MCF 10A (cell line): ENCODE data around the gene SH3BP1. TPM values are rescaled to one million over a fixed set of nuclear protein-coding genes. Genes with fewer than 3 reads are reported as not detected.
A peak's percentile ranks its signal among the peaks of the same experiment; 100 is the strongest.
"Not testable (repeated sequence)": the region's sequence is repeated elsewhere in the genome, so short reads cannot be mapped to it uniquely, and the experiment has no call there.

Experiments used
- BruUV-seq: library from RNA; stranded (reverse); fragments of 400-500 nt; replicated peaks from 2 replicates; lab custom pipeline; 2021; lab: Mats Ljungman, UMichigan
- CTCF ChIA-PET: fragments of 300-600 bp; sonication (Branson Sonifier 250); formaldehyde crosslinking; extraction: SDS; loops from one replicate; lab custom pipeline; 2021; ENCODE audit warnings: antibody characterized with exemption, inconsistent platforms; lab: Yijun Ruan, JAX
- POLR2A ChIA-PET: fragments of 300-600, 350-650 bp; sonication (Branson Sonifier 250); formaldehyde crosslinking; extraction: SDS; loops from one replicate; lab custom pipeline; 2020; ENCODE audit warnings: antibody characterized with exemption, inconsistent platforms; lab: Yijun Ruan, JAX
- DNase-seq: peaks from one replicate; pipeline ENCODE4 v3.0.0-alpha.2; 2018; ENCODE audit not compliant: unreplicated experiment
- H3K27ac Mint-ChIP-seq: one replicate; pipeline ENCODE4 v1.8.0; 2022; ENCODE audit warnings: mild to moderate bottlenecking, low read depth, mixed read lengths; ENCODE audit not compliant: unreplicated experiment
- H3K27me3 Mint-ChIP-seq: one replicate; pipeline ENCODE4 v1.8.0; 2022; ENCODE audit warnings: mixed read lengths; ENCODE audit not compliant: insufficient read depth, unreplicated experiment
- H3K36me3 Mint-ChIP-seq: one replicate; pipeline ENCODE4 v1.8.0; 2022; ENCODE audit warnings: mild to moderate bottlenecking, moderate library complexity, mixed read lengths; ENCODE audit not compliant: insufficient read depth, unreplicated experiment
- H3K4me1 Mint-ChIP-seq: one replicate; pipeline ENCODE4 v1.8.0; 2022; ENCODE audit warnings: mixed read lengths; ENCODE audit not compliant: insufficient read depth, unreplicated experiment
- H3K4me3 Mint-ChIP-seq: one replicate; pipeline ENCODE4 v1.8.0; 2022; ENCODE audit warnings: mild to moderate bottlenecking, moderate library complexity, mixed read lengths; ENCODE audit not compliant: unreplicated experiment
- H3K9me3 Mint-ChIP-seq: one replicate; pipeline ENCODE4 v1.8.0; 2022; ENCODE audit warnings: mixed read lengths; ENCODE audit not compliant: unreplicated experiment
- intact Hi-C: fragments of 100-400 bp; cut with micrococcal nuclease; formaldehyde crosslinking; loops from 2 replicates; pipeline ENCODE4 v1.14.1; 2022
- total RNA-seq: library from RNA; stranded (reverse); gene quantifications from 2 replicates; pipeline ENCODE4 v1.2.3, GENCODE V29; 2022
- TF ChIP-seq, protein P1 (sequence below): fragments of 200-600 bp; IDR thresholded peaks from one replicate; pipeline ENCODE4 v1.8.0; 2022; ENCODE audit warnings: antibody characterized with exemption, mild to moderate bottlenecking; ENCODE audit not compliant: unreplicated experiment

Gene SH3BP1
- total RNA-seq, 1 experiment from 2014 or later = 1.5 TPM

- Mint-ChIP-seq H3K4me1 (peaks cover 14% of the 10 kb centered on the region), H3K27ac (no peak overlapping the region), H3K36me3 (peaks cover 6% of the 10 kb centered on the region), H3K4me3 (no peak overlapping the region), H3K9me3 (no peaks in the 10 kb centered on the region), H3K27me3 (no peaks in the 10 kb centered on the region)
- POLR2A ChIA-PET = no interaction called here
- TF ChIP-seq, protein P1, sequence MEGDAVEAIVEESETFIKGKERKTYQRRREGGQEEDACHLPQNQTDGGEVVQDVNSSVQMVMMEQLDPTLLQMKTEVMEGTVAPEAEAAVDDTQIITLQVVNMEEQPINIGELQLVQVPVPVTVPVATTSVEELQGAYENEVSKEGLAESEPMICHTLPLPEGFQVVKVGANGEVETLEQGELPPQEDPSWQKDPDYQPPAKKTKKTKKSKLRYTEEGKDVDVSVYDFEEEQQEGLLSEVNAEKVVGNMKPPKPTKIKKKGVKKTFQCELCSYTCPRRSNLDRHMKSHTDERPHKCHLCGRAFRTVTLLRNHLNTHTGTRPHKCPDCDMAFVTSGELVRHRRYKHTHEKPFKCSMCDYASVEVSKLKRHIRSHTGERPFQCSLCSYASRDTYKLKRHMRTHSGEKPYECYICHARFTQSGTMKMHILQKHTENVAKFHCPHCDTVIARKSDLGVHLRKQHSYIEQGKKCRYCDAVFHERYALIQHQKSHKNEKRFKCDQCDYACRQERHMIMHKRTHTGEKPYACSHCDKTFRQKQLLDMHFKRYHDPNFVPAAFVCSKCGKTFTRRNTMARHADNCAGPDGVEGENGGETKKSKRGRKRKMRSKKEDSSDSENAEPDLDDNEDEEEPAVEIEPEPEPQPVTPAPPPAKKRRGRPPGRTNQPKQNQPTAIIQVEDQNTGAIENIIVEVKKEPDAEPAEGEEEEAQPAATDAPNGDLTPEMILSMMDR = no peak
- no peak for DNase-seq
- CTCF ChIA-PET = interaction anchor here (0.7 to 2.5 kb wide), 3 partner anchors 11 to 26 kb away, joined by 3 to 7 read pairs (median 3); no protein-coding TSS in a partner anchor
- intact Hi-C loops = no loop called here
- no TSS peak for BruUV-seq
These were observed 15.2 kb downstream of the SH3BP1 start for GRCh38 chr22:37654563-37655251.

DNA sequence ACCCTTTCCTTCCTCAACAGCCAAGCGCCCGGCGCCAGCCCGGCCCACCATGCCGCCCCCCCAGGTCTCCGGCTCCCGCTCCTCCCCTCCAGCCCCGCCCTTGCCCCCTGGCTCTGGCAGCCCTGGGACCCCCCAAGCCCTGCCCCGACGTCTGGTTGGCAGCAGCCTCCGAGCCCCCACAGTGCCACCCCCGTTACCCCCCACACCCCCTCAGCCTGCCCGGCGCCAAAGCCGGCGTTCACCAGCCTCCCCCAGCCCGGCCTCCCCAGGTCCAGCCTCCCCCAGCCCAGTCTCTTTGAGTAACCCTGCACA is 15.7 kb downstream of the SH3BP1 start:
- no peak for DNase-seq
- peaks cover 16% of the 10 kb centered on the region for H3K4me1 Mint-ChIP-seq
- ChIA-PET POLR2A (no interaction called here), CTCF (interaction anchor here (1.1 to 2.5 kb wide), 2 partner anchors 11 to 26 kb away, joined by 3 to 7 read pairs; no protein-coding TSS in a partner anchor)
- intact Hi-C loops = no loop called here
- no peak overlapping the region for H3K27ac Mint-ChIP-seq
- H3K27me3 Mint-ChIP-seq = no peaks in the 10 kb centered on the region
- BruUV-seq = no TSS peak
- peaks cover 6% of the 10 kb centered on the region for H3K36me3 Mint-ChIP-seq
- TF ChIP-seq, protein P1 = no peak
- no peaks in the 10 kb centered on the region for H3K9me3 Mint-ChIP-seq
- H3K4me3 Mint-ChIP-seq = no peak overlapping the region

DNA sequence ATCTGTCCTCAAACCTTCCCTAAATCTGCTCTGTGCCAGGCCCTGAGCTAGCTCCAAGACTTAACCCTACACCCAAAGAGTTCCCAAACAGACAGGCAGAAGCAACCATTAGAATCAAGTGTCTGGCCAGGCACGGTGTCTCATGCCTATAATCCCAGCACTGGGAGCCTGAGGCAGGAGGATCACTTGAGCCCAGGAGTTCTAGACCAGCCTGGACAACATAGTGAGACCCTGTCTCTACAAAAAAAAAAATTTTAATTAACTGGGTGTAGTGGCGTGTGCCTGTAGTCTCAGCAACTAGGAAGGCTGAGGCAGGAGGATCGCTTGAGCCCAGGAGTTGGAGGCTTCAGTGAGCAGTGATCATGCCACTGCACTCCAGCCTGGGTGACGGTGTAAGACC is 17.1 kb downstream of the SH3BP1 start:
- H3K36me3 Mint-ChIP-seq, BruUV-seq: not testable (repeated sequence)

GRCh38 chr22:37657590-37658132 is 18.2 kb downstream of the SH3BP1 start:
- intact Hi-C loops = loop anchor here (1.0 to 2.0 kb wide), 2 partner anchors 14 to 19 kb away; no protein-coding TSS in a partner anchor
- ChIA-PET CTCF (interaction anchor here (0.6 to 5.2 kb wide), 7 partner anchors 12 to 204 kb away, joined by 3 to 44 read pairs (median 3); no protein-coding TSS in a partner anchor), POLR2A (interaction anchor here (0.7 to 3.6 kb wide), 31 partner anchors 9 to 239 kb away, joined by 3 to 49 read pairs (median 5); partner anchors contain the start of genes ANKRD54, GCAT, GGA1 and LGALS1)
- TF ChIP-seq, protein P1 = no peak
- TSS peak; percentile 100 for BruUV-seq
- Mint-ChIP-seq H3K36me3 (peaks cover 18% of the 10 kb centered on the region), H3K27ac (peak overlapping the region; percentile 87), H3K9me3 (no peaks in the 10 kb centered on the region), H3K4me3 (peak overlapping the region; percentile 89), H3K27me3 (no peaks in the 10 kb centered on the region), H3K4me1 (peaks cover 22% of the 10 kb centered on the region)
- DNase-seq = no peak

More for the DNA sequence above, 17.1 kb downstream of the SH3BP1 start:
- ChIA-PET POLR2A (interaction anchor here (1.1 to 3.1 kb wide), 3 partner anchors 30 to 151 kb away, joined by 3 to 13 read pairs (median 6); partner anchors contain the start of genes GCAT and NOL12), CTCF (interaction anchor here (0.6 to 2.5 kb wide), 3 partner anchors 13 to 229 kb away, joined by 4 to 44 read pairs (median 7); no protein-coding TSS in a partner anchor)
- H3K27ac Mint-ChIP-seq, H3K9me3 Mint-ChIP-seq, intact Hi-C loops, H3K27me3 Mint-ChIP-seq, H3K4me3 Mint-ChIP-seq, DNase-seq: not testable (repeated sequence)
- H3K4me1 Mint-ChIP-seq = peaks cover 22% of the 10 kb centered on the region
